AG09319 (cell line): ENCODE data around the gene SLN.

Source experiments
- DNase-seq: peaks from one replicate; pipeline ENCODE4 v3.0.0-alpha.2; 2010; ENCODE audit warnings: low read depth; ENCODE audit errors: extremely low read depth
- TF ChIP-seq, protein P1 (sequence below): IDR thresholded peaks from 2 replicates; pipeline ENCODE4 v1.5.1; 2011; ENCODE audit warnings: low read depth, mild to moderate bottlenecking, inconsistent platforms, low read length, moderate library complexity

The SLN gene

DNA sequence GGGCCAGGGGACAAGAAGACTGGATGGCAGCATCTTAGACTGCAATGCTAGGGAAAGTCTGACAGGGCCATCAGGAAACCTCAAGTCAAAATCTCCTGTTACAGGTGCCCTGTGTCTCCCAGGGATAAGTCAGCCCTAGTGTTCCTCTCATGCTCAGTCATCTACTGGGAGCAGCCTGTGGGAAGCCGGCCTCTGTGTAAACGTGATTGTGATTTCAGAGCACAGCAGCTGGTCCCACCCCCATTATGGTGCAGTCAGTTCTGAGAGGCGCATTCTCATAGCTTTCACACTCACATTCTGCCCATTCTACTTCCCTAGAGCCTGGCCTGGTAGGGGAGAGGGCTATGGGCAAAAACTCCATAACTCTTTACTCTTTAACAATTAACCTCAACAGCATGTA is 7.2 kb upstream of the SLN start:
- no peak for DNase-seq

DNA sequence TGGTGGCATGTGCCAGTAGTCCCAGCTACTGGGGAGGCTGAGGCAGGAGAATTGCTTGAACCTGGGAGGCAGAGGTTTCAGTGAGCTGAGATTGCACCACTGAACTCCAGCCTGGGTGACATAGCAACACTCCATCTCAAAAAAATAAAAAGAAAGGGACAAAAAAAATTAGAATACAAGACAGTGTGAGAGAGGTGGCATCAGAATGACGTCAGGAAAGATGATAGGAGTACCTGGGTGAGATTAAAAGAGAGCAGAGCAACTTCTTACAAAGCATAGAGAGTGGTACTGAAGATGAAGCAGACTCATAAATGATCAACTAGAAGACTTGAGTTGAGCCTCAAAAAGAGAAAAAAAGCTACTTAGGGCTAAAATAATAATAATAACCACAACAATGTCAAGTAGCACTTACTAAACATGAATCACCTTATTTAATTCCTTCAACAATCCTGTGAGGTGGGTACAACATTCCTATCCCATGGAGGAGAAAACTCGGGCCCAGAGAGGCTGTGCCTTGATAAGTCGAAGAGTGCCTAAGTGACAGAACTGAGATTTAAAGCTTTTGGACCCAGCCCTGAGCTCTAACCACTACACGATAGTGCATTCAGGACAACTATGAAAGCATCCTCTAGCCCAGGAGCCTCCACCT is 5.2 kb upstream of the SLN start:
- no peak for DNase-seq
- TF ChIP-seq, protein P1, sequence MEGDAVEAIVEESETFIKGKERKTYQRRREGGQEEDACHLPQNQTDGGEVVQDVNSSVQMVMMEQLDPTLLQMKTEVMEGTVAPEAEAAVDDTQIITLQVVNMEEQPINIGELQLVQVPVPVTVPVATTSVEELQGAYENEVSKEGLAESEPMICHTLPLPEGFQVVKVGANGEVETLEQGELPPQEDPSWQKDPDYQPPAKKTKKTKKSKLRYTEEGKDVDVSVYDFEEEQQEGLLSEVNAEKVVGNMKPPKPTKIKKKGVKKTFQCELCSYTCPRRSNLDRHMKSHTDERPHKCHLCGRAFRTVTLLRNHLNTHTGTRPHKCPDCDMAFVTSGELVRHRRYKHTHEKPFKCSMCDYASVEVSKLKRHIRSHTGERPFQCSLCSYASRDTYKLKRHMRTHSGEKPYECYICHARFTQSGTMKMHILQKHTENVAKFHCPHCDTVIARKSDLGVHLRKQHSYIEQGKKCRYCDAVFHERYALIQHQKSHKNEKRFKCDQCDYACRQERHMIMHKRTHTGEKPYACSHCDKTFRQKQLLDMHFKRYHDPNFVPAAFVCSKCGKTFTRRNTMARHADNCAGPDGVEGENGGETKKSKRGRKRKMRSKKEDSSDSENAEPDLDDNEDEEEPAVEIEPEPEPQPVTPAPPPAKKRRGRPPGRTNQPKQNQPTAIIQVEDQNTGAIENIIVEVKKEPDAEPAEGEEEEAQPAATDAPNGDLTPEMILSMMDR, result no peak

More for the DNA sequence above, 7.2 kb upstream of the SLN start:
- TF ChIP-seq, protein P1, result no peak

DNA sequence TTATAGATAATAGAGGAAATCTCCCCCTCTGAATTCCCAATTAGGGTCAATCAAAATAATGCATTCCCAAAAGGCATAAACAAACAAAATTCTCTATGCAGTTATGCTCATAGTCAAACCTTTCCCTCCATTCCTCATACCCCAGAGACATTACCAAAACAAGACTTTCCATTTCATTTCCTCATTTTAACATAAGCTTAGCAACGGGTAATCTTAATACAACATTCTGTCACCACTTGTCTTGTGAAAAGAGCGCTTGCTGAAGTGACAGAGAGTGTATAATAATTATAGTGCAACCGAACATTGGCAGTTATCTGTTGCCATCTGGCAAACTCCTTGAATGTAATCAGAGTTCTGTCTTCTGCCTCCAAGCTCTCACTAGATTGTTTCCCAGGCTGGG is 1.2 kb upstream of the SLN start:
- DNase-seq, result no peak
- TF ChIP-seq, protein P1, result no peak

DNA sequence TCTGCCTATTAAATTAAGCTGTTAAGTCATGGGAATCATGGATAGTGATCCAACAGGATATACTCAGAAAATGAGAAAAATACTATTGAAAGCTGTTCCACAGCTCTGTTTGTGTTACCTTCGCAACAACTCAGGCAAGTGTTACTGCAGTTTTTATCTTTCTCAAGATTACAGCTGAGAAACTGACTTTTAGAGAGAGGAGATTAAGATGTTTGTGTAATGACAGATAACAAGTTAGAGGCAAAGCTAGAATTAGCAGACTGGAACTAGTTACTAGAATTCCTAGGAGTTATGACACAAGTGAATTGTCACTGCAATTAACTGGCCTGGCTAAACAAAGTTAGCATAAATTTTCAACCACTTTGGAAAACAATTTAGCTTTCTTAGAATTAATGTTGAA is 1.6 kb downstream of the SLN start:
- DNase-seq, result no peak
- TF ChIP-seq, protein P1, result no peak

DNA sequence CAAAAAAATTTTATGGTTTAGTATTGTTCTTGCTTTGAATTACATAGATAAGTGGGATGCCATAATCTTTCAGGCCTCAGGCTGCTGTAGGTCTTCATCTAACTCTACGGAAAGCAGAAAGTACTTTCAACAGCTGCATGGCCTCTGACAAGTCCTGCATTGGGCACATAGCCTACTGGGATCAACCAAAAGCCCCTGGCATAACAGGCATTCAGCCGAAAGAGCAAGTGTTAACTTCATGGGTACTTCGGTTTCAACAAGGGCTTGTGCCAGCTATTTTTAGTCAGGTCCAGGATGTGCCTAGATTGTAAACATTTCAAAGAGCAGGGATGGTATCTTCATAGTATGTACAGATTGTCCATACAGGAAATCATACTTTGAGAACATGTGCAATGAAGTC is 3.1 kb downstream of the SLN start:
- TF ChIP-seq, protein P1, result no peak

DNA sequence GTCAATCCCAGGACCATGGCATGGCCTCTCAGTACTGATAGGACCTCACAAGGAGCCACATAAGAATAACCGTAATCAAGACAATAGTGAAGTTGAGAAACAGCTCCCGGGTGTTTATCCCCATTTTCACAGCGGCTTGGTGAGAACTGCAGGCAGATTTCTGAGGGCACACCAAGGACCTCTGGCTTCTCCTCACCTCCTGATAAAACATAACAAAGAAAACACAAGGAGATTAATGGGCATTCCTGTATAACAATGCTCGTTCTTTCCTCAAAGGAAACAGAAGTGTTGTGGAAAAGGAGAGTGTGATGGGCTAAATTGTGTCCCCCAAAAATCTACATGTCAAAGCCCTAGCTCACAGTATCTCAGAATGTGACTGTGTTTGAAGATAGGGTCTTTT is 4.0 kb downstream of the SLN start:
- DNase-seq, result no peak
- TF ChIP-seq, protein P1, result no peak

More for the DNA sequence above, 3.1 kb downstream of the SLN start:
- no peak for DNase-seq

DNA sequence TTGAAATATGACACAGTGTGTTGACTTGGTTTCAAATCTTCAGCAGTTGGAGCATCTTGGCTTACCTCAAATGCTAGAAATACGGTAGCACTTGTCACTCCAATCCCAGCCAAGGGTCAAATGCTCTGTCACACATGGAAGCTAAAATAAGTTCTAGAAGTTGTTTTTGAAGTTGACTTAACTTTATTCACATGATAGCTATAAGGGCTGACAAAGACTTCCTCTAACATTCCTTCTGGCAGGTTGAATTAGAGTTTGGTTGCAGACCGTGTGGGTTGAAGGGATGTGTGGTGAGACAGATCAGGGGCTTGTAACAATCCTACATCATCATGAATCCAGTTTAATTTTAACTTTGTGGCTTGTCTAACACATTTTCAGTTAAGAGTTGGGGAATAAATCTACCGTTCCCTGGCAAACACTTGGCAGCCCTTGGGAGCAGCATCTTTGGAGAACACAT is 4.6 kb downstream of the SLN start:
- TF ChIP-seq, protein P1, result no peak
- DNase-seq, result no peak
